Cardiac fibroblast (primary cell): ENCODE measurements around the gene KCNMB4.
A peak's percentile ranks its signal among the peaks of the same experiment; 100 is the strongest.
"Not testable (repeated sequence)": the region's sequence is repeated elsewhere in the genome, so short reads cannot be mapped to it uniquely, and the experiment has no call there.

Source experiments
- DNase-seq, 2 donors: peaks; one replicate each; pipeline versions ENCODE4 v3.0.0 to v3.0.0-alpha.2; 2010; ENCODE audit warnings: low read depth in 2 of 2
- H3K4me3 ChIP-seq, 2 donors: replicated peaks in 1 of 2; 1 replicate in 1 of 2; 2 replicates in 1 of 2; pipeline ENCODE4 v1.5.1; 2011; ENCODE audit warnings: low read depth in 2 of 2, low read length in 2 of 2, mild to moderate bottlenecking in 2 of 2, moderate library complexity in 1 of 2
- TF ChIP-seq, protein P1 (sequence below): IDR thresholded peaks from one replicate; pipeline ENCODE4 v1.5.1; 2011; ENCODE audit warnings: low read depth, mild to moderate bottlenecking, low read length, inconsistent platforms

KCNMB4 gene

DNA sequence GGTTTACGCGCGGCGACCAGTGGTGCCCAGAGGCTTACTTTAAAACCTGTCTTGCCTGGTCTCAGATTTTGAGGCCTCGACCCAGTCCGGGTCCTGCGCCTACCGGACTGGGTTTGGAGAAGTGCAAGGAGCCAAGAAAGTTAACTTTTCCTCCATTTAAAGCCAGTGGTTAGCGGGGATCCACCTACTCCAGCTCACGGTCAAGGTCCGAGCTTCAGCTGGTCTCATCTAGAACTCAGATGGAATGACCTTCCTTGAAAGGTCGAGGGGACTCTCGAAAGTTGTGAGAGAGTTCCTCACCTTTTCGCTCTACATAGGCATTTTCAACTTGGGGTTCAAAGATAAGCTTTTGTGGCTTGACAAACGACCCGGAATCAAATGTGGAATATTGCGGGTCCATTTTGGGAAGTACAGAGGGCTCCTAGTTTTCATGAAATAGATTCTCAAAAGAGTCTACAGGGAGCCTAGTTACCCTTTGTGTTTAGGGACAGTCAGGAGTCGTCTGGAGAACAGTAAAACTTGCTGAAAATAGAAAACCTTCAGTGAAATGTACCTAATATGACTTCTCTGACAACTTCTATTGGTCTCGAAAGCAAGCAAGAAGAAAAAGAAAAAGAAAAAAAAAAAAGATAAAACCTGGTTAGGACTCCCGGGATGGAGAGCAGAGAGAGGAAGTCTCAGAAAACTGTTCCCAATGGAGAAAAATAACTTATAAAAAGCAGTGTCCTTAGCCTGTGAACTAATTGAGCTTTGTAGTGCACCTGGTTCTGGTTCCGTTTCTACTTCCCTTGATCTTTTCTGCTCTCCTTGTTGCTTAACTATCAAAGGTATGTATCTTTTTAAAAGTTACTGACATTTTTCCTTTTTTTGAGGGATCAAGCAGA lies 1.4 kb downstream of the KCNMB4 start:
- peak; percentile 25 to 34 for DNase-seq
- H3K4me3 ChIP-seq, result peak overlapping the region; percentile 75 to 79
- TF ChIP-seq, protein P1, sequence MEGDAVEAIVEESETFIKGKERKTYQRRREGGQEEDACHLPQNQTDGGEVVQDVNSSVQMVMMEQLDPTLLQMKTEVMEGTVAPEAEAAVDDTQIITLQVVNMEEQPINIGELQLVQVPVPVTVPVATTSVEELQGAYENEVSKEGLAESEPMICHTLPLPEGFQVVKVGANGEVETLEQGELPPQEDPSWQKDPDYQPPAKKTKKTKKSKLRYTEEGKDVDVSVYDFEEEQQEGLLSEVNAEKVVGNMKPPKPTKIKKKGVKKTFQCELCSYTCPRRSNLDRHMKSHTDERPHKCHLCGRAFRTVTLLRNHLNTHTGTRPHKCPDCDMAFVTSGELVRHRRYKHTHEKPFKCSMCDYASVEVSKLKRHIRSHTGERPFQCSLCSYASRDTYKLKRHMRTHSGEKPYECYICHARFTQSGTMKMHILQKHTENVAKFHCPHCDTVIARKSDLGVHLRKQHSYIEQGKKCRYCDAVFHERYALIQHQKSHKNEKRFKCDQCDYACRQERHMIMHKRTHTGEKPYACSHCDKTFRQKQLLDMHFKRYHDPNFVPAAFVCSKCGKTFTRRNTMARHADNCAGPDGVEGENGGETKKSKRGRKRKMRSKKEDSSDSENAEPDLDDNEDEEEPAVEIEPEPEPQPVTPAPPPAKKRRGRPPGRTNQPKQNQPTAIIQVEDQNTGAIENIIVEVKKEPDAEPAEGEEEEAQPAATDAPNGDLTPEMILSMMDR, result no peak

DNA sequence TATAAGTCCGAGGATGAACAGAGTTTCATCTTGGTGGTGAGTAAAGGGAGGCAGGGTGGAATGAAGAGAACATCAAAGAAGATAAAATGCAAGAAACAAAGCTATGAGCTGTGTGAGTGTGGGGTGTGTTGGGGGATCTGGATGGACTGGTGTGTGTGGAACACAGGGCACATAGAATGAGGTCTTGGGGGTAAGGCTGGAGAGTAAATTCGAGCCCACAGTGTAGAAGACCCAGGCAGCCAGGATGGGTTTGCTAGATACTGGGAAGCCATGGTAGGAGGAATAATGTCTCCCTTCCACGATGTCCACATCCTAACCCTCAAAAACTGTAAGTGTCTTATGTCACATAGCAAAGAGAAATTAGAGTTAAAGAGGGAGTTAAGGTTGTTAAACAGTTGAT lies 6.8 kb downstream of the KCNMB4 start:
- H3K4me3 ChIP-seq, result no peak overlapping the region
- no peak for DNase-seq
- TF ChIP-seq, protein P1, result no peak

DNA sequence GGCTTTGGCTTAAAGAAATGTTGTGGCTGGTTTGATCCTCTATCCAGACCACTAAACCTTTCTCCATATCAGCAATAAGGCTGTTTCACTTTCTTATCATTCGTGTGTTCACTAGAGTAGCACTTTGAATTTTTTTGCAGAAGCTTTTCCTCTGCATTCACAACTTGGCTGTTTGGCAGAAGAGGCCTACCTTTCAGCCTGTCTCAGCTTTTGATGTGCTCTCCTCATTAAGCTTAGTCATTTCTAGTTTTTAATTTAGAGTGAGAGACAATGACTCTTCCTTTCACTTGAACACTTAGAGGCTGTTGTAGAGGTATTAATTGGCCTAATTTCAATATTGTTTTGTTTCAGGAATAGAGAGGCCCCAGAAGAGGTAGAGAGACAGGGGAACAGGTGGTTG lies 13.8 kb downstream of the KCNMB4 start:
- TF ChIP-seq, protein P1, result no peak
- no peak overlapping the region for H3K4me3 ChIP-seq
- DNase-seq, result no peak

DNA sequence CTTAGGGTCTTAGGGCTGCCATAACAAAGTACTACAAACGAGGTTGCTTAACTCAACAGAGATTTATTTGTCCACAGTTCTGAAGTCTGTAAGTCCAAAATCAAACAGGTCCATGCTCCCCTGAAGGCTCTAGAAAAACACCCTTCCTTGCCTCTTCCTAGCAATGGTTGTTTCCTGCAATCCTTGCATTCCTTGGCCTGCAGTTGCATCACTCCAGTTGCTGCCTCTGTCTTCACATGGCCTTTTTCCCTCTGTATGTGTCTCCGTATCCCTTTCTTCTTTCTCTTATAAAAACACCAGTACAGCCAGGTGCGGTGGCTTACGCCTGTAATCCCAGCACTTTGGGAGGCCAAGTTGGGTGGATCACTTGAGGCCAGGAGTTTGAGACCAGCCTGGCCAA lies 17.4 kb downstream of the KCNMB4 start:
- TF ChIP-seq, protein P1, result no peak
- DNase-seq, result peak; percentile 17 to 28
- no peak overlapping the region for H3K4me3 ChIP-seq

DNA sequence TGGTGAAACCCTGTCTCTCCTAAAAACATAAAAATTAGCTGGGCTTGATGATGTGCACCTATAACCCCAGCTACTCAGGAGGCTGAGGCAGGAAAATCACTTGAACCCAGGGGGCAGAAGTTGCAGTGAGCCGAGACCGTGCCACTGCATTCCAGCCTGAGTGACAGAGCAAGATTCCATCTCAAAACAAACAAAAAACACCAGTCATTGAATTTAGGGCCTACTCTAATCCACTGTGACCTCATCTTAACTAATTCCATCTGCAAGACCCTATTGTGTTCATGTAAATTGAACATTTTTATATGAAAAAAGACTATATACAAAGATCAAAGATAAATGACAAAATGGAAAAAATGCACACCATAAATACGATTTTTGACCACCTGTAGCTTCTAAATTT lies 17.8 kb downstream of the KCNMB4 start:
- no peak for DNase-seq
- H3K4me3 ChIP-seq, result no peak overlapping the region
- TF ChIP-seq, protein P1, result no peak

DNA sequence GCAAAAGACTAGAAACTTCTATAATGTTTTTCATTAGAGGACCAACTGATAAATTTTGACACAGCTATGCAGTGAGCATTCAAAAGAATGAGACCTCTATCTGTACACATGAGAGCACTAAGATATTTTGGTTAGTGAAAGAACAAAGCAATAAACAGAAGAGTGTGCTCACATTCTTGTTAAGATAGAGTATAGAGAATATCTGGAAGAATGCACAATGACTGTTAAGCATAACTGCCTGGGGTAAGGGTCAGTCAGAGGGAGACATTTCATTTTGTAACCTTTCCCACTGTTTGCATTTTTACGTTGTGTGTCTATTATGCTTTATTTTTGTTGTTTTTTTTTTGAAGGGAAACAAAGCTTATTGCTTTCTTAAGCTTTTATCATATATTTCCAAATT lies 20.7 kb downstream of the KCNMB4 start:
- TF ChIP-seq, protein P1, result no peak
- H3K4me3 ChIP-seq, result no peak overlapping the region
- DNase-seq, result peak in 1 of 2 donors; percentile 11

DNA sequence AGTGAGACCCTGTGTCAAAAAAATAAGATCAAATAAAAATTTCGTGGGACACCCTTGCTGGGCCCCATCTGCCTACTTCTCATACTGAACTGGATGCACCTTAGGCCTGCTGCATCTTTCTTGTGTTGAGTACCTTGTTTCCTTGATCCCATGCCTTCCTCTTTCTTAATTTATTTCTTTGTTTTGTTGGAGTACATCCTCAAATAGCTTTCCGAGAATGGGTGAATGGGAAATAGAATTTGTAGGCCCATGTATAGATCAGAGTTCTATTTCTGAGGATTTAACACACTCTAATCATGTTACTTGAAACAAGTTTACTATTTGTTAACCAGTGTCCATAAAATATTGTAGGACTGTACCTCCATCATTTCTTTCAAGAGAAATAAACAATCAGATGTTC lies 23.6 kb downstream of the KCNMB4 start:
- H3K4me3 ChIP-seq, result no peak overlapping the region
- TF ChIP-seq, protein P1, result no peak
- no peak for DNase-seq

DNA sequence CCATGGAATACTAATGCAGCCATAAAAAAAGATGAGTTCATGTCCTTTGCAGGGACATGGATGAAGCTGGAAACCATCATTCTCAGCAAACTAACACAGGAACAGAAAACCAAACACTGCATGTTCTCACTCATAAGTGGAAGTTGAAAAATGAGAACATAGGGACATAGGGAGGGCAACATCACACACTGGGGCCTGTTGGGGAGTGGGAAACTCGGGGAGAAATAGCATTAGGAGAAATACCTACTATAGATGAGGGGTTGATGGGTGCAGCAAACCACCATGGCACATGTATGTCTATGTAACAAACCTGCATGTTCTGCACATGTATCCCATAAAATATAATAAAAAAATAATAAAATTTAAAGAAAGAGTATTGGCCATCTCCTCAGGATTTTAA lies 26.5 kb downstream of the KCNMB4 start:
- H3K4me3 ChIP-seq, DNase-seq: not testable (repeated sequence)
